H1 (cell line): ENCODE results near the gene PCNX4. TPM values are rescaled to one million over a fixed set of nuclear protein-coding genes. Genes with fewer than 3 reads are reported as not detected.

Source experiments
- CTCF ChIA-PET: fragments of 300-600 bp; sonication (Branson Sonifier 250); formaldehyde crosslinking; loops from one replicate; lab custom pipeline; 2021; ENCODE audit not compliant: partially characterized antibody; lab: Charles Lee
- POLR2A ChIA-PET: fragments of 300-600 bp; sonication (Branson Sonifier 250); formaldehyde crosslinking; loops from one replicate; lab custom pipeline; 2021; ENCODE audit warnings: inconsistent platforms; ENCODE audit not compliant: partially characterized antibody; lab: Charles Lee
- DNase-seq, 2 experiments: peaks; one replicate each; pipeline versions ENCODE4 v3.0.0 to v3.0.0-alpha.2; 2010 to 2022; ENCODE audit warnings: low spot score in 2 of 2, low read depth in 1 of 2, mixed read lengths in 1 of 2
- FAIRE-seq: peaks from 2 replicates; lab custom pipeline; 2011; peaks lifted over from hg19 to GRCh38; lab: Jason Lieb, UNC
- H2AFZ ChIP-seq: 2 replicates; pipeline ENCODE4 v1.8.1; 2012; ENCODE audit warnings: low read length, inconsistent platforms
- H2AK5ac ChIP-seq: 2 replicates; pipeline ENCODE4 v1.6.1; 2013; ENCODE audit warnings: low read depth, low read length
- H2BK120ac ChIP-seq: replicated peaks from 2 replicates; pipeline ENCODE3; 2013; ENCODE audit warnings: low read depth, low read length, inconsistent platforms
- H2BK12ac ChIP-seq: 2 replicates; pipeline ENCODE4 v1.6.1; 2013; ENCODE audit warnings: low read depth, low read length
- H2BK15ac ChIP-seq: 2 replicates; pipeline ENCODE4 v1.6.1; 2013; ENCODE audit warnings: low read length
- H2BK20ac ChIP-seq: 2 replicates; pipeline ENCODE4 v1.6.1; 2013; ENCODE audit warnings: low read length
- H2BK5ac ChIP-seq: 2 replicates; pipeline ENCODE4 v1.6.1; 2013; ENCODE audit warnings: low read depth, low read length
- H3K14ac ChIP-seq: 2 replicates; pipeline ENCODE4 v1.6.1; 2013; ENCODE audit warnings: inconsistent platforms; ENCODE audit not compliant: insufficient read length
- H3K18ac ChIP-seq: 2 replicates; pipeline ENCODE4 v1.6.1; 2013; ENCODE audit warnings: low read length; ENCODE audit errors: extremely low read depth
- H3K23ac ChIP-seq: 2 replicates; pipeline ENCODE4 v1.6.1; 2013; ENCODE audit warnings: inconsistent platforms; ENCODE audit not compliant: insufficient read length
- H3K23me2 ChIP-seq: 2 replicates; pipeline ENCODE4 v1.6.1; 2013; ENCODE audit warnings: low read depth, low read length
- H3K27ac ChIP-seq: 2 replicates; pipeline ENCODE4 v1.6.1; 2011; ENCODE audit warnings: low read depth, low read length, inconsistent platforms
- H3K27me3 ChIP-seq, 4 experiments: replicated peaks in 1 of 4; 1 replicate in 1 of 4; 2 replicates in 3 of 4; pipeline versions ENCODE4 v1.6.1 to v1.8.1; 2011 to 2013; ENCODE audit warnings: low read length in 3 of 4, mild to moderate bottlenecking in 3 of 4, inconsistent platforms in 2 of 4, mixed read lengths in 2 of 4, moderate library complexity in 1 of 4; ENCODE audit not compliant: control insufficient read depth in 3 of 4, insufficient read depth in 3 of 4; ENCODE audit errors: extremely low read depth in 1 of 4
- H3K36me3 ChIP-seq, 4 experiments: 2 replicates each; pipeline versions ENCODE4 v1.6.1 to v1.8.1; 2011 to 2013; ENCODE audit warnings: mild to moderate bottlenecking in 4 of 4, low read length in 3 of 4, moderate library complexity in 2 of 4, control low read depth in 1 of 4, inconsistent platforms in 1 of 4; ENCODE audit not compliant: insufficient read depth in 4 of 4, control insufficient read depth in 2 of 4
- H3K4ac ChIP-seq: replicated peaks from 2 replicates; pipeline ENCODE3; 2013; ENCODE audit warnings: low read length, low read depth, mixed read lengths, inconsistent platforms; ENCODE audit not compliant: insufficient read length
- H3K4me1 ChIP-seq, 4 experiments: replicated peaks in 1 of 4; 1 replicate in 1 of 4; 2 replicates in 3 of 4; pipeline versions ENCODE4 v1.6.1 to v1.8.1; 2011 to 2013; ENCODE audit warnings: low read length in 3 of 4, inconsistent platforms in 2 of 4, mixed read lengths in 1 of 4; ENCODE audit not compliant: insufficient read depth in 4 of 4, control insufficient read depth in 3 of 4
- H3K4me2 ChIP-seq, 2 experiments: 2 replicates each; pipeline versions ENCODE4 v1.6.1 to v1.8.1; 2011 to 2013; ENCODE audit warnings: low read depth in 2 of 2, low read length in 2 of 2, control low read depth in 1 of 2, inconsistent platforms in 1 of 2, mild to moderate bottlenecking in 1 of 2; ENCODE audit not compliant: insufficient read depth in 1 of 2
- H3K4me3 ChIP-seq, 4 experiments: fragments of 200-600, 300-600 bp in 1 of 4; sonication (generic), shearing (Covaris generic), sonication (Bioruptor Twin) in 1 of 4; 2 replicates each; pipeline versions ENCODE4 v1.5.1 to v1.8.1; 2011 to 2016; ENCODE audit warnings: low read length in 4 of 4, low read depth in 3 of 4, control low read depth in 2 of 4, inconsistent platforms in 2 of 4, mild to moderate bottlenecking in 2 of 4, mixed read lengths in 1 of 4, moderate library complexity in 1 of 4; ENCODE audit not compliant: insufficient read depth in 2 of 4; ENCODE audit errors: extremely low read depth in 1 of 4
- H3K56ac ChIP-seq: replicated peaks from 2 replicates; pipeline ENCODE3; 2013; ENCODE audit warnings: low read depth, mild to moderate bottlenecking, mixed read lengths, low read length, inconsistent platforms; ENCODE audit not compliant: insufficient read length
- H3K79me1 ChIP-seq: 2 replicates; pipeline ENCODE4 v1.6.1; 2013; ENCODE audit warnings: low read depth, low read length, control low read depth
- H3K79me2 ChIP-seq, 2 experiments: 2 replicates each; pipeline versions ENCODE4 v1.6.1 to v1.8.1; 2012 to 2013; ENCODE audit warnings: low read length in 2 of 2, mild to moderate bottlenecking in 2 of 2, inconsistent platforms in 1 of 2; ENCODE audit not compliant: insufficient read depth in 2 of 2, control insufficient read depth in 1 of 2
- H3K9ac ChIP-seq, 4 experiments: replicated peaks in 1 of 4; 1 replicate in 1 of 4; 2 replicates in 3 of 4; pipeline versions ENCODE4 v1.6.1 to v1.8.1; 2011 to 2013; ENCODE audit warnings: low read depth in 3 of 4, low read length in 3 of 4, control low read depth in 2 of 4, mild to moderate bottlenecking in 2 of 4, moderate library complexity in 2 of 4, inconsistent platforms in 1 of 4; ENCODE audit errors: extremely low read depth in 1 of 4
- H3K9me3 ChIP-seq, 2 experiments: 2 replicates each; pipeline versions ENCODE4 v1.6.1 to v1.8.1; 2012 to 2013; ENCODE audit warnings: mild to moderate bottlenecking in 2 of 2, moderate library complexity in 2 of 2, control low read depth in 1 of 2, inconsistent platforms in 1 of 2, low read depth in 1 of 2, low read length in 1 of 2, mixed read lengths in 1 of 2; ENCODE audit not compliant: insufficient read depth in 2 of 2
- H4K20me1 ChIP-seq, 2 experiments: replicated peaks in 1 of 2; 2 replicates each; pipeline versions ENCODE3 to v1.8.1; 2011 to 2013; ENCODE audit warnings: inconsistent platforms in 2 of 2, low read length in 2 of 2, mild to moderate bottlenecking in 1 of 2; ENCODE audit not compliant: insufficient read depth in 2 of 2, control insufficient read depth in 1 of 2
- H4K5ac ChIP-seq: 2 replicates; pipeline ENCODE4 v1.6.1; 2013; ENCODE audit warnings: low read length, low read depth, mixed read lengths, inconsistent platforms; ENCODE audit not compliant: insufficient read length
- H4K8ac ChIP-seq: 2 replicates; pipeline ENCODE4 v1.8.0; 2013; ENCODE audit warnings: mild to moderate bottlenecking, moderate library complexity, low read length, inconsistent platforms; ENCODE audit not compliant: insufficient read depth; ENCODE audit errors: extremely low read depth
- H4K91ac ChIP-seq: replicated peaks from 2 replicates; pipeline ENCODE3; 2013; ENCODE audit warnings: low read length, mixed read lengths, inconsistent platforms; ENCODE audit not compliant: insufficient read length
- CHD2 ChIP-seq: IDR thresholded peaks from 2 replicates; pipeline ENCODE4 v1.6.1; 2012; ENCODE audit warnings: low read length, improper control_type of control experiment
- CREB1 ChIP-seq: IDR thresholded peaks from 2 replicates; pipeline ENCODE4 v1.6.1; 2012; ENCODE audit warnings: inconsistent platforms
- KDM4A ChIP-seq: IDR thresholded peaks from one replicate; pipeline ENCODE4 v1.7.1; 2012; ENCODE audit warnings: low read depth, mild to moderate bottlenecking, moderate library complexity, low read length, inconsistent platforms; ENCODE audit not compliant: severe bottlenecking
- MAFK ChIP-seq: IDR thresholded peaks from 2 replicates; pipeline ENCODE4 v1.6.1; 2012; ENCODE audit warnings: low read depth, mild to moderate bottlenecking, improper control_type of control experiment, low read length
- MAX ChIP-seq: IDR thresholded peaks from 2 replicates; pipeline ENCODE4 v1.6.1; 2012; ENCODE audit warnings: inconsistent platforms
- SP2 ChIP-seq: IDR thresholded peaks from 2 replicates; pipeline ENCODE4 v1.6.1; 2012; ENCODE audit warnings: mild to moderate bottlenecking, low read length, inconsistent platforms
- ZNF274 ChIP-seq: IDR thresholded peaks from 2 replicates; pipeline ENCODE4 v1.7.0; 2012; ENCODE audit warnings: low read length, borderline replicate concordance; ENCODE audit errors: extremely low read depth
- WGBS, 2 experiments: shearing (Covaris generic) in 1 of 2; methylation state at CpG; one replicate each; pipeline versions ENCODE4 v1.1.6 to v1.1.7; 2013 to 2015; ENCODE audit warnings: low lambda C conversion rate in 2 of 2, mixed read lengths in 2 of 2, inconsistent platforms in 1 of 2, low coverage in 1 of 2, missing lambda C conversion rate in 1 of 2; ENCODE audit not compliant: insufficient replicate concordance in 2 of 2, insufficient coverage in 1 of 2, insufficient read length in 1 of 2; ENCODE audit errors: extremely low coverage in 1 of 2, missing lambda C conversion rate in 1 of 2; 5-methylcytosine and 5-hydroxymethylcytosine counted together
- long read RNA-seq, 2 experiments: library from RNA in 1 of 2; library from capped mRNA in 1 of 2; stranded (forward); transcript quantifications; one replicate each; pipeline ENCODE4 v2.0.0, GENCODE V29; 2021; ENCODE audit warnings: inconsistent platforms in 1 of 2
- polyA minus RNA-seq, 3 experiments: library from RNA; depleted of rRNA, polyadenylated mRNA; stranded (reverse); fragments of >200 nt; gene quantifications; 1 replicate in 2 of 3; 2 replicates in 1 of 3; pipeline ENCODE4 v1.2.3, GENCODE V29; 2011
- polyA plus RNA-seq, 7 experiments: library from polyadenylated mRNA; depleted of rRNA in 3 of 7; stranded (reverse) in 5 of 7; unstranded in 2 of 7; fragments of >200 nt in 5 of 7; fragments of 200-250 nt in 2 of 7; gene quantifications; 1 replicate in 5 of 7; 2 replicates in 1 of 7; 4 replicates in 1 of 7; pipeline versions ENCODE4 v1.2.1 to v1.2.3, GENCODE V29; 2011 to 2013; ENCODE audit warnings: missing spikeins in 2 of 7, mixed read lengths in 2 of 7
- total RNA-seq: library from RNA; stranded (reverse); fragmentation: NEBNext Ultra II Directional; extraction: Animal tissue kit (Norgen Biotek cat#: 25700); gene quantifications from 2 replicates; pipeline ENCODE4 v1.2.1, GENCODE V29; 2021

Gene PCNX4
- total RNA-seq = 34.3 and 35.5 TPM in 2 replicates
- polyA plus RNA-seq (2011; rRNA removed) = 28.4 and 31.8 TPM in 2 replicates
- 24.1 TPM for polyA plus RNA-seq (2011; cell fraction: cytosol; rRNA removed)
- polyA plus RNA-seq (2011; cell fraction: nucleus; rRNA removed) = 28.7 TPM
- 14.2 to 19.8 TPM (median 16.8 TPM) in 4 replicates for polyA plus RNA-seq (2012, experiment 1 of 2)
- polyA plus RNA-seq (2012, experiment 2 of 2) = 1.5 TPM
- polyA plus RNA-seq (2013, experiment 1 of 2) = 39.8 TPM
- 47.5 TPM for polyA plus RNA-seq (2013, experiment 2 of 2)
- 65.7 and 108 TPM in 2 replicates for polyA minus RNA-seq (2011; rRNA and poly(A)+ RNA removed)
- polyA minus RNA-seq (2011; cell fraction: cytosol; rRNA and poly(A)+ RNA removed) = 19.4 TPM
- polyA minus RNA-seq (2011; cell fraction: nucleus; rRNA and poly(A)+ RNA removed) = 169 TPM
- long read RNA-seq, experiment 1, full-length matches to known transcripts = 2 of 13 reads
- long read RNA-seq, experiment 1, partial matches to known transcripts = 6 of 13 reads
- long read RNA-seq, experiment 1, other reads (novel, unspliced or antisense) = 5 of 13 reads
- long read RNA-seq, experiment 2, full-length matches to known transcripts = 1 of 10 reads
- long read RNA-seq, experiment 2, partial matches to known transcripts = 7 of 10 reads
- long read RNA-seq, experiment 2, other reads (novel, unspliced or antisense) = 2 of 10 reads

- peaks cover 6 to 44% of the 10 kb centered on the region in 2 experiments; a peak in 3 of 4 replicates for H3K79me2 ChIP-seq
- 1% methylated on average over 84 of the region's 88 CpGs; no CpG with 5 or more reads in 1 of the 2 experiments for WGBS, 2 experiments
- H3K23ac ChIP-seq = no peak within 1 kb of the TSS
- H3K36me3 ChIP-seq = no peaks in the 10 kb centered on the region
- peak within 1 kb of the TSS; percentile 95; the same call in 1 of the 2 replicates for H4K8ac ChIP-seq
- ChIA-PET POLR2A (interaction anchor here (0.7 to 1.7 kb wide), 8 partner anchors 10 to 475 kb away, joined by 3 to 5 read pairs (median 3); partner anchors contain the start of genes DHRS7 and PPM1A), CTCF (interaction anchor here (0.8 to 1.7 kb wide), 4 partner anchors 9 to 127 kb away, joined by 3 to 5 read pairs (median 4); no protein-coding TSS in a partner anchor)
- peak within 1 kb of the TSS; percentile 89 for H4K91ac ChIP-seq
- peak within 1 kb of the TSS; percentile 97 for H3K27ac ChIP-seq
- H3K23me2 ChIP-seq = peaks cover 7% of the 10 kb centered on the region; the same call in 1 of the 2 replicates
- no peak within 1 kb of the TSS for H3K14ac ChIP-seq
- H2BK120ac ChIP-seq = peak within 1 kb of the TSS; percentile 78
- peak within 1 kb of the TSS; percentile 96 for H2BK5ac ChIP-seq
- H3K4ac ChIP-seq = peak within 1 kb of the TSS; percentile 62
- FAIRE-seq = no peak
- H3K79me1 ChIP-seq = peaks cover 5% of the 10 kb centered on the region; the same call in 1 of the 2 replicates
- H2BK15ac ChIP-seq = peak within 1 kb of the TSS; percentile 33; the same call in 1 of the 2 replicates
- no peaks in the 10 kb centered on the region for H3K27me3 ChIP-seq
- peak; percentile 92 to 93 for DNase-seq
- 0 out of 2 replicates have a peak within 1 kb of the TSS, but pooled peaks have one; percentile 62 for H2BK20ac ChIP-seq
- peak within 1 kb of the TSS; percentile 91 for H4K5ac ChIP-seq
- peak within 1 kb of the TSS; percentile 93 for H3K56ac ChIP-seq
- H4K20me1 ChIP-seq = peaks cover 0 to 3% of the 10 kb centered on the region in 2 experiments
- H3K4me1 ChIP-seq = peaks cover 5 to 10% (median 9%) of the 10 kb centered on the region in 4 experiments
- peak within 1 kb of the TSS; percentile 92 for H3K18ac ChIP-seq
- H3K9ac ChIP-seq = peak within 1 kb of the TSS; percentile 86 to 97 (median 94)
- peak within 1 kb of the TSS; percentile 93 for H2AFZ ChIP-seq
- H2AK5ac ChIP-seq = no peak within 1 kb of the TSS
- peak within 1 kb of the TSS; percentile 91 to 96 (median 94) for H3K4me3 ChIP-seq
- no peaks in the 10 kb centered on the region for H3K9me3 ChIP-seq
- peak within 1 kb of the TSS; percentile 51; the same call in 1 of the 2 replicates for H2BK12ac ChIP-seq
- H3K4me2 ChIP-seq = peak within 1 kb of the TSS; percentile 88 to 89
- TF ChIP-seq CREB1 (peak; percentile 93), KDM4A (peak; percentile 58), MAX (peak; percentile 85), MAFK (no peak), CHD2 (0 out of 2 replicates have a peak, but pooled peaks have one; percentile 25), SP2 (no peak), ZNF274 (no peak)
These were observed at the start of gene PCNX4 for GRCh38 chr14:60091550-60092525. Gene PCNX4, plus strand, starts transcription at chr14:60091923. Its CDS starts 15,716 bp downstream, at chr14:60107639.
